HAP-1 (cell line): ENCODE measurements around the gene ANKS1A.
"Not testable (repeated sequence)": the region's sequence is repeated elsewhere in the genome, so short reads cannot be mapped to it uniquely, and the experiment has no call there.

Experiments used
- DNase-seq, 2 experiments: peaks; one replicate each; pipeline ENCODE4 v3.0.0-alpha.2; 2016 to 2020; ENCODE audit warnings: low spot score in 2 of 2
- H3K27me3 ChIP-seq: fragments of 250-450 bp; sonication (Bioruptor Pico); 2 replicates; pipeline ENCODE4 v1.5.1; 2020; ENCODE audit warnings: low read depth, mild to moderate bottlenecking, moderate library complexity
- H3K36me3 ChIP-seq: fragments of 250-450 bp; sonication (Bioruptor Pico); replicated peaks from 2 replicates; pipeline ENCODE4 v1.5.1; 2020; ENCODE audit warnings: mild to moderate bottlenecking
- H3K4me1 ChIP-seq: fragments of 250-450 bp; sonication (Bioruptor Pico); 2 replicates; pipeline ENCODE4 v1.5.1; 2020; ENCODE audit warnings: mild to moderate bottlenecking
- H3K4me3 ChIP-seq: fragments of 250-450 bp; sonication (Bioruptor Pico); 2 replicates; pipeline ENCODE4 v1.5.1; 2020; ENCODE audit warnings: mild to moderate bottlenecking, moderate library complexity
- H3K9me3 ChIP-seq: fragments of 250-450 bp; sonication (Bioruptor Pico); 2 replicates; pipeline ENCODE4 v1.5.1; 2020; ENCODE audit warnings: mild to moderate bottlenecking, moderate library complexity
- in situ Hi-C: fragments of 300-500 bp; cut with MboI; formaldehyde crosslinking; loops from 3 replicates; pipeline ENCODE4 v1.14.3; 2020; ENCODE audit warnings: low sequenced_read_pairs, inconsistent platforms, mixed read lengths

The ANKS1A gene, protein sequence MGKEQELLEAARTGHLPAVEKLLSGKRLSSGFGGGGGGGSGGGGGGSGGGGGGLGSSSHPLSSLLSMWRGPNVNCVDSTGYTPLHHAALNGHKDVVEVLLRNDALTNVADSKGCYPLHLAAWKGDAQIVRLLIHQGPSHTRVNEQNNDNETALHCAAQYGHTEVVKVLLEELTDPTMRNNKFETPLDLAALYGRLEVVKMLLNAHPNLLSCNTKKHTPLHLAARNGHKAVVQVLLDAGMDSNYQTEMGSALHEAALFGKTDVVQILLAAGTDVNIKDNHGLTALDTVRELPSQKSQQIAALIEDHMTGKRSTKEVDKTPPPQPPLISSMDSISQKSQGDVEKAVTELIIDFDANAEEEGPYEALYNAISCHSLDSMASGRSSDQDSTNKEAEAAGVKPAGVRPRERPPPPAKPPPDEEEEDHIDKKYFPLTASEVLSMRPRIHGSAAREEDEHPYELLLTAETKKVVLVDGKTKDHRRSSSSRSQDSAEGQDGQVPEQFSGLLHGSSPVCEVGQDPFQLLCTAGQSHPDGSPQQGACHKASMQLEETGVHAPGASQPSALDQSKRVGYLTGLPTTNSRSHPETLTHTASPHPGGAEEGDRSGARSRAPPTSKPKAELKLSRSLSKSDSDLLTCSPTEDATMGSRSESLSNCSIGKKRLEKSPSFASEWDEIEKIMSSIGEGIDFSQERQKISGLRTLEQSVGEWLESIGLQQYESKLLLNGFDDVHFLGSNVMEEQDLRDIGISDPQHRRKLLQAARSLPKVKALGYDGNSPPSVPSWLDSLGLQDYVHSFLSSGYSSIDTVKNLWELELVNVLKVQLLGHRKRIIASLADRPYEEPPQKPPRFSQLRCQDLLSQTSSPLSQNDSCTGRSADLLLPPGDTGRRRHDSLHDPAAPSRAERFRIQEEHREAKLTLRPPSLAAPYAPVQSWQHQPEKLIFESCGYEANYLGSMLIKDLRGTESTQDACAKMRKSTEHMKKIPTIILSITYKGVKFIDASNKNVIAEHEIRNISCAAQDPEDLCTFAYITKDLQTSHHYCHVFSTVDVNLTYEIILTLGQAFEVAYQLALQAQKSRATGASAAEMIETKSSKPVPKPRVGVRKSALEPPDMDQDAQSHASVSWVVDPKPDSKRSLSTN

GRCh38 chr6:34888874-34889555 lies at the start of gene ANKS1A:
TSS of gene ANKS1A (plus strand) at chr6:34889255. CDS start at chr6:34889403, 148 bp downstream.
- Histone ChIP-seq H3K27me3 (no peaks in the 10 kb centered on the region), H3K36me3 (peaks cover 3% of the 10 kb centered on the region), H3K4me1 (peaks cover 11% of the 10 kb centered on the region; the same call in 1 of the 2 replicates), H3K4me3 (peak within 1 kb of the TSS; percentile 72), H3K9me3 (no peaks in the 10 kb centered on the region)
- peak; percentile 45 to 88 for DNase-seq
- in situ Hi-C loops, result no loop called here

DNA sequence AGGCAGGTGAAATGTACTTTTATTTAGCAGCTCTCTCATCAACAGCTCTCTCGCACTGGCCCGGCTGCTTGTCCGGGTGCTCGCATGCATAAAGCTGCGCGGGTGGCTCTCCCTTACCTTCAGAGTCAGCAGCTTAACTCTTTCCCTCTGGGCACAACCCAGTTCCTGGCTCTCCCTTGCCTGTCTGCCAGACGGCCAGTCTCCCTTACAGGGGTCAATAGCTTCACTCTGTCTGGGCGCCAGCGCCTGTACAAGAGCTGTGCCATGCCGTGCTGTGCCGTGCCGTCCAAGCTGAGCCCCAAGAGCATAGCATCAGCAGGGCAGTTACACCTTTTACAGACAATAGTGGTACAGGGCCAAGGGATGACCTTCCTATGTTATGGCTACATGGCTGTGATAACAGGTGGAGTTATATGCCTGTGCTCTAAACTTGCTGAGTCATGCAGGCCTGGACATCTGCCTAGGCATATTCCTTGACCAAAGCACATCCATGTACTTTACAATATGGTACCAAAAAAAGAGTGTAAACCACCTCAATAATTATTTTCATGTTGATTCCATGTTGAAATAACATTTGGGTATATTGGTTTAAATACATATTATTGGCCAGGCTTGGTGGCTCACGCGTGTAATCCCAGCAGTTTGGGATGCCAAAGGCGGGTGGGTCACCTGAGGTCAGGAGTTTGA lies 49.2 kb upstream of the ANKS1A start:
- Histone ChIP-seq H3K9me3 (no peaks in the 10 kb centered on the region), H3K4me1 (no peaks in the 10 kb centered on the region), H3K36me3 (peaks cover 46% of the 10 kb centered on the region), H3K4me3 (no peak overlapping the region), H3K27me3 (no peaks in the 10 kb centered on the region)
- no peak for DNase-seq
- in situ Hi-C loops, result no loop called here

GRCh38 chr6:34849066-34849465 lies 40.0 kb upstream of the ANKS1A start:
- in situ Hi-C loops, H3K27me3 ChIP-seq, H3K4me1 ChIP-seq, H3K9me3 ChIP-seq, H3K4me3 ChIP-seq, DNase-seq: not testable (repeated sequence)
- peaks cover 30% of the 10 kb centered on the region for H3K36me3 ChIP-seq

- DNase-seq, result no peak
- no peaks in the 10 kb centered on the region for H3K27me3 ChIP-seq
- H3K4me1 ChIP-seq, result no peaks in the 10 kb centered on the region
- peaks cover 43% of the 10 kb centered on the region for H3K36me3 ChIP-seq
- no peak overlapping the region for H3K4me3 ChIP-seq
- in situ Hi-C loops, result no loop called here
- no peaks in the 10 kb centered on the region for H3K9me3 ChIP-seq
Measured at GRCh38 chr6:34851361-34851760, 37.7 kb upstream of the ANKS1A start.

DNA sequence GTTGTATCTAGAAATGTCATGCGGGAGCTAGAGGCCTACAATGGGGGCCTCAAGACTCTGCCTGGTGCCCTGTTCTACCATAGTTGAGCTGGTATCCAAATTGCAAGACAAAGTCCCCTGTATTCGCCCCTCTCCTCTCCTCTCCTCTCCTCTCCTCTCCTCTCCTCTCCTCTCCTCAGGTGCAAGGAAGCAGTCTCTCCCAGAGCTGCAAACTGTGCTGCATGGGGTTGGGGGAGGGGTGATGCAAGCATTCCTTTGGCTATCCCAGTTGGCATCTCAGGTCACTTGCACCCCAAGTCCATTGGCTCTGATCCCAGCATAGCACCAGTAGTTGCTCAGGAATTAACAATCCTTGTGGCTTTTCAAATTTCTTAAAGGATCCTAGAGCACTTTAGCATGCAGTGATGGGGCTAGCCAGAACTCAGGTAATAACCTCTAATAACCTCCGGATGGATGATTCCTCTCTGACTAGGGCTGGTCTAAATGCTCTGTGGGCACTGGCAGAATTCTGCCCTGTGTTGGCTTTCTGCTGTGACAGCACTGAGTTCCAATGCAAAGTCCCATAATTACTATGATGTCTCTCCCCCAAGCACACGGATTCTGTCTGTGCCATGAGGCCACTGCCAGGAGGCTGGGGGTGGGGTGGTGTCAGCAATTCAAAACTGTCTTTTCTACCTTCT lies 36.5 kb upstream of the ANKS1A start:
- no peaks in the 10 kb centered on the region for H3K4me1 ChIP-seq
- no peaks in the 10 kb centered on the region for H3K27me3 ChIP-seq
- H3K9me3 ChIP-seq, result no peaks in the 10 kb centered on the region
- no peak for DNase-seq
- in situ Hi-C loops, result no loop called here
- H3K4me3 ChIP-seq, result no peak overlapping the region
- peaks cover 51% of the 10 kb centered on the region for H3K36me3 ChIP-seq

DNA sequence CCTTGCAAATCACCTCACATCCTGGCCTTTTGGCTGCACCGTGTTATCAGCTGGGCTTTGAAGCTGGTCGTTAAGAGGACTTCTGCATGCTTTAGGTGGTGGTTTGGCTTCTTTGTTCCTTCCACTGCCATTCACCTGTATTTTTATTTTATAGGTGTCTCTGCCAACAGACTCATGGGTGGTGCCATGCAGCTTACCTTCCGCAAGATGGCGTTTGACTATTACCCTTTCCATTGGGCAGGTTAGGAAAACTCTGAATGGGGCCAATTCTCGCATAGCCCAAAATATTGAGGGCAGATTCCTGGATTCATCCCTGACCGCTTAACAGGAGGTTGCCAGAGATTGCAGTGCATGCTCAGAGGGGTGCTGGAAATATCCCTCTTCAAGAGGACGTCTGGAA lies 33.6 kb upstream of the ANKS1A start:
- H3K27me3 ChIP-seq, result no peaks in the 10 kb centered on the region
- in situ Hi-C loops, result no loop called here

GRCh38 chr6:34858681-34859080 lies 30.4 kb upstream of the ANKS1A start:
- no peaks in the 10 kb centered on the region for H3K9me3 ChIP-seq
- no peaks in the 10 kb centered on the region for H3K4me1 ChIP-seq
- peaks cover 68% of the 10 kb centered on the region for H3K36me3 ChIP-seq
- no peak overlapping the region for H3K4me3 ChIP-seq
- DNase-seq, result peak in 1 of 2 experiments; percentile 22
- H3K27me3 ChIP-seq, result no peaks in the 10 kb centered on the region
- in situ Hi-C loops, result no loop called here

More for the DNA sequence above, 33.6 kb upstream of the ANKS1A start:
- Histone ChIP-seq H3K9me3 (no peaks in the 10 kb centered on the region), H3K4me1 (no peaks in the 10 kb centered on the region), H3K36me3 (peaks cover 68% of the 10 kb centered on the region), H3K4me3 (no peak overlapping the region)
- no peak for DNase-seq

- no peaks in the 10 kb centered on the region for H3K27me3 ChIP-seq
- DNase-seq, result no peak
- no peaks in the 10 kb centered on the region for H3K4me1 ChIP-seq
- H3K36me3 ChIP-seq, result peaks cover 74% of the 10 kb centered on the region
- H3K4me3 ChIP-seq, result no peak overlapping the region
- in situ Hi-C loops, result no loop called here
- no peaks in the 10 kb centered on the region for H3K9me3 ChIP-seq
Measured at GRCh38 chr6:34859951-34860350, 29.1 kb upstream of the ANKS1A start.

- Histone ChIP-seq H3K36me3 (peaks cover 77% of the 10 kb centered on the region), H3K4me3 (no peak overlapping the region), H3K9me3 (no peaks in the 10 kb centered on the region), H3K27me3 (no peaks in the 10 kb centered on the region), H3K4me1 (no peaks in the 10 kb centered on the region)
- in situ Hi-C loops, result no loop called here
- DNase-seq, result no peak
Measured at GRCh38 chr6:34860776-34861175, 28.3 kb upstream of the ANKS1A start.

DNA sequence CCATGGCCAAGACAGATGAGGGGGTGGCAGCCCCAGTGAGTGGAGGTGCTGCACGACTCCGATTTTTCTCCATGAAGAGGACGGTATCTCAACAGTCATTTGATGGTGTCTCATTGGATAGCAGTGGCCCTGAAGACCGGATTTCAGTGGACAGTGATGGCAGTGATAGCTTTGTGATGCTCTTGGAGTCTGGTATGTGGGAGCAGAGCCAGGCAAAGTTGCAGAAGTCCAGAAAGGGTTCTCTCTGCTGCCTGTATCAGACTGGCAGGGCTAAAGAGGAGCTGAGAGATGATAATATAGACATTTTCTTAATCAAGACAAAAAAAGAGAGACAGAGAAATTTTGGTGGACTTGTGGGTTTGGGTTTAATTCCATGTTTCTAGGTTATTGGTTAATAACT lies 25.0 kb upstream of the ANKS1A start:
- in situ Hi-C loops, result no loop called here

GRCh38 chr6:34865107-34865506 lies 23.9 kb upstream of the ANKS1A start:
- Histone ChIP-seq H3K9me3 (no peaks in the 10 kb centered on the region), H3K4me1 (no peaks in the 10 kb centered on the region), H3K4me3 (no peak overlapping the region), H3K27me3 (no peaks in the 10 kb centered on the region), H3K36me3 (peaks cover 59% of the 10 kb centered on the region)
- in situ Hi-C loops, result no loop called here
- no peak for DNase-seq

More for the DNA sequence above, 25.0 kb upstream of the ANKS1A start:
- no peaks in the 10 kb centered on the region for H3K4me1 ChIP-seq
- no peaks in the 10 kb centered on the region for H3K9me3 ChIP-seq
- no peaks in the 10 kb centered on the region for H3K27me3 ChIP-seq
- H3K36me3 ChIP-seq, result peaks cover 63% of the 10 kb centered on the region
- H3K4me3 ChIP-seq, result no peak overlapping the region
- DNase-seq, result no peak

- in situ Hi-C loops, result no loop called here
- H3K9me3 ChIP-seq, result no peaks in the 10 kb centered on the region
- H3K27me3 ChIP-seq, result no peaks in the 10 kb centered on the region
- peaks cover 63% of the 10 kb centered on the region for H3K36me3 ChIP-seq
- H3K4me1 ChIP-seq, result no peaks in the 10 kb centered on the region
- no peak overlapping the region for H3K4me3 ChIP-seq
- no peak for DNase-seq
Measured at GRCh38 chr6:34866509-34866908, 22.5 kb upstream of the ANKS1A start.
